GM08714 (cell line): ENCODE results near the gene GPR15.

Experiments used
- H3K4me3 ChIP-seq: fragments of 200-500 bp; sonication (Bioruptor generic); 2 replicates; pipeline ENCODE4 v1.5.1; 2014; ENCODE audit warnings: mild to moderate bottlenecking, low read length, inconsistent platforms
- ZNF274 ChIP-seq: IDR thresholded peaks from 2 replicates; pipeline ENCODE4 v1.6.1; 2012; ENCODE audit warnings: mild to moderate bottlenecking, low read depth, low read length

Gene GPR15

DNA sequence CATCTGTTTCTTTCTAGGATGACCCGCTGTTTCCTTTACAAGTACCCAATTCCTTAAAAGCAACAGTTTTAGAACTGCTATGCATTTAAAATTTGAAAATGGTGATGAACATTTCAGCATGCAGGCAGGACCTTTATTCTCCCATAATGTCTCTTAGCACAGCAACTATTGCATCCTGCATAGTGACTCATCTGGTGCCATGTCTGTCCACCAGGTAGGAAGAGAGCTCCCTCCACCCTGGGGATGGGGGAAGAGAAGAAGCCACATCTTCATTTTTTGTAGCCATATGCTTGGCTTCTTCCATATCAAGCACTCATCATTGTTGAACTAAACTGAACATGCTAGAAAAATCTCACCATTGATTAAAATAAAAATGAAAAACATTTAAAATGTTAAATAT is 9.9 kb downstream of the GPR15 start:
- H3K4me3 ChIP-seq: no peak overlapping the region
- TF ChIP-seq ZNF274: no peak

DNA sequence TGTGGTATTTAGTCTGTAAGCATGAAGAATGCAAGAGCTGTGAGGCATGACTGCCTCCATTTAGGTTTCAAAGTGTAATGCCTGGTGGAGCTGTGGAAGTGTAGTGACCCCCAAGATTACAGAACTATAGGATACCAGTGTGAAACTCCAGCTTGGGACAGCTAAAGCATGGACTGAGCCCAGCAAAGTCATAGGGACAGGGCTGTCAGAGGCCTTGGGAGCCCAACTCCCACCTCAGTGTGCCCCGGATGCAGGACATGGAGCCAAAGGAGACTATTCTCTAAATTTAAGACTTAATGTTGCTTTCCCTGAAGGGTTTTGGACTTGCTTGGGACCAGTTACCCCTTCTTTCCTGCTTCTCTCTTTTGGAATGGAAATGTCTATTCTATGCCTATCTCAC is 10.8 kb downstream of the GPR15 start:
- TF ChIP-seq ZNF274: no peak
- no peak overlapping the region for H3K4me3 ChIP-seq

GRCh38 chr3:98545940-98546339 is 14.2 kb downstream of the GPR15 start:
- peak overlapping the region; percentile 68 for H3K4me3 ChIP-seq
- no peak for TF ChIP-seq ZNF274

GRCh38 chr3:98548544-98548943 is 16.8 kb downstream of the GPR15 start:
- no peak overlapping the region for H3K4me3 ChIP-seq
- no peak for TF ChIP-seq ZNF274

DNA sequence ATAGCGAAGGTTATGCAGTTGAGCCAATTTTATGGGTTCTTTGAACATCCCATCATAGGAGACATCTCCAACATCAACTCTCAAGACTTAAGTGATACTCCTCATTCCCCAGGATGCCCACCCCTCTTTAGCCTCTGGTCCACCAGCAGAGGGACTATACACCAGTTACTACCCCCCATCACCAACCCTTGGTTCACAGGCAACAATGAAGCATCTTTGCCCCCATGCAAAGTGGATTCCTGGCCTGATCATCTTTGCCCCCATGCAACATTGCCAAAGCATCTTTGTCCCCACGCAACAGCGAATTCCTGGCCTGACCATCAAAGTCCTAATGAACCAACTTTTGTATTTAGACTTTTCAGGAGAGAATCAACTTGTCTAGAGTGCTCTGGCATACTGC is 19.1 kb downstream of the GPR15 start:
- peak overlapping the region; percentile 20; the same call in 1 of the 2 replicates for H3K4me3 ChIP-seq
- no peak for TF ChIP-seq ZNF274

DNA sequence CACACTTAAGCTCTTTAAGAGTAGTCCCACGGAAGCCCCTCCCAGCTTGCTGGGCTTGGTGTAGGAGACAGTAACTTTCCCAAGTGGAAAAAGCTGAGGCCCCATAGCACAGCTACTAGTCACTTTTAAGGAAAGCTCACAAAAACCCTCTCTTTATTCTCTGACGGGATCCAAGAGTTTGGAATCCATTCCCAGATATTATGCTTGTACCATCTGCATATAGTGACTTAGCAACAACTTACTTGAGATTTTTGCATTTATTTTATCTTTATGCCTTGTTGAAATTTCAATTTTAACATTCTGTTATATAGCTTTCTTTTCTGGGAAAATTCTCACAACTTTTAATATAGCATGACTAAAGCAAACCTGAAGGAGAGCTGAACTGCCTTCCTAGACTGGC is 19.5 kb downstream of the GPR15 start:
- H3K4me3 ChIP-seq: no peak overlapping the region; the same call in 1 of the 2 replicates
- no peak for TF ChIP-seq ZNF274

- TF ChIP-seq ZNF274: no peak
- peak overlapping the region; percentile 45; the same call in 1 of the 2 replicates for H3K4me3 ChIP-seq
Observed at GRCh38 chr3:98551754-98552153, 20.0 kb downstream of the GPR15 start.

GRCh38 chr3:98552232-98553020 is 20.6 kb downstream of the GPR15 start:
- peak overlapping the region; percentile 87 for H3K4me3 ChIP-seq
- TF ChIP-seq ZNF274: no peak

DNA sequence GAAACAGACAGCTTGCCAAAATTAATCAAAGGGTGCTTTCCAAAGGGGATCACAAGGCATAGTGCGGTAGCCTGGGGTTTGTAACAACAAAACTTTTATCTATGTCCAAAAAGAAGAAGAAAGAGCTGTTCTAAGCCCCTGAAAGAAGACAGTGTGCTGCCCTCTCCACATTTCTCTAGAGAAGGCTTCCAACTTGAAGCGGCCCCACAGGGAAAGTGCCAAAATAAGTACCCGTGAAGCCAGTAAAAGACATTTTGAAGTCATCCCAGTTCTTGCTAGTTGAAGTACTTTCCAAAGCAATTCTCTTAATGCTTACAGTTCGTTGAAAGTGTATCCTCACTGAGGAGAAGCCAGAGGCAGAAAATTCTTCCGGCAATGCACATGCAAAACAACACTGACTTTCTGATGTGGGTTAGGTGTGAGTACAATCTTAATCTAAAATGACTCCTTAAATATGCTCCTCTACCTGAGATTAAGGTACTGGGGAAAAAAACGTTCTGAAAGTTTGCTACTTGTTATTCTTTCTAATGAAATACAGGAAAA is 21.3 kb downstream of the GPR15 start:
- no peak for TF ChIP-seq ZNF274
- peak overlapping the region; percentile 87 for H3K4me3 ChIP-seq

GRCh38 chr3:98553753-98554152 is 22.0 kb downstream of the GPR15 start:
- peak overlapping the region; percentile 87; the same call in 1 of the 2 replicates for H3K4me3 ChIP-seq
- no peak for TF ChIP-seq ZNF274

- H3K4me3 ChIP-seq: peak overlapping the region; percentile 70; the same call in 1 of the 2 replicates
- TF ChIP-seq ZNF274: no peak
Observed at GRCh38 chr3:98554580-98554979, 22.8 kb downstream of the GPR15 start.

DNA sequence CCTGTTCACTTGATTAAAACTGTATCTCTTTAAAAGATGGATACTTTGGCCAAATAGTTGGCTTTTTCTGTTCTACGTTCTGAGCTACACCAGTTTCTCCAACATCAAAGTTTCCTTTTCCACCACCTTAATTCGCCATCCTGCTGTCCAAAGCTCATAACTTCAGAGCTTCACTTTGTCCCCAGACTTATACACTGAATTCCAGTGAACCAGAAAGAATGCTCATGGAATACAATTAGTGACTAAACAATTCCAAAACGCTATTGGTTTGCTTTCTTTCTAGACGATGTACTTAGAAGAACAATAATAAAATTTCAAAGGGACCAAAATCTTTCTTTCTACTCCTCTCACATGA is 23.2 kb downstream of the GPR15 start:
- no peak for TF ChIP-seq ZNF274
- H3K4me3 ChIP-seq: peak overlapping the region; percentile 70

DNA sequence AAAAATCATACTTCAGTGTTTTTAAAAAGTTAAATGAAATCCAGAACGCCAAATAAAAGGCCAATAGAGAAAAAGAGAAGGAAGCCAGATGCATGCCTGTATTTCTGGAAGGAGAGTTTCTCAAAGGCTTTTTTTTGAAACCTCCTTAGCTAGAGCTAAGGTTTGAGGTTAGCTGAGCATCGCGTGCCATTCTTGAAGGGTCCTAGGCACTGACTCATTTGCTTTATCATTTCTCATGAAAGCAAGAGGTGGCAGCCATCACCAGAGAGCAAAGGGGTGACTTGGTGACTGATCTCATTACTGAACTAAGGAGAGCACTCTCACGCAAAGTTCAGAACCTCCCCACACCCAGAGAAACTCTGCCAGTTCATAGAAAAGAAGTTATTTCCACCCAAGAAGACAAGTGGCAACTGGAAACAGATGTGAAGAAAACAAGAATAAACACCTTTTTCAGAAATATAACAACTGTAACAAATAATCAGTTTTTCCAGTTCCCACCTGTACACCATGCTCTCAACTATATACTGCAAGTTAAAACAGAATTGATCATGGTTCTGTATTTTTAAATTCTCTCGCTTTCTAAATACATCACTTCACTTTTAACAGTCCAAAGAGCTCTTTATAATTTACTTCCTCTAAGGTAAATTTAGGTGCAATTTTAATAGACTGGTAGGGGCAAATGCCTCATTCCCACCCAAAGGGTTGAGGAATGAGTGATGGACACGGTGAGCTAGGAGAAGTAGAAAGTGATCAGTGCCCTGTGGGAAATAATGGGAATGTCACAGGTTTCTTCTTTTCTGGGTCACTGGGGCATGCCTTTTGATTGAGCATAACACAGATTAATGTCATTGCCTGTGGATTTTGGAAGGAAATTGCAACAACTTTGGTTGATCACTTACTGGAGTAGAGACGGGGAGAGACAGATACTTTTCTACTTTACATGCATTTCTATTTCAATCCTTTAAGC is 24.7 kb downstream of the GPR15 start:
- peak overlapping the region; percentile 70 for H3K4me3 ChIP-seq
- no peak for TF ChIP-seq ZNF274

GRCh38 chr3:98557324-98558010 is 25.7 kb downstream of the GPR15 start:
- H3K4me3 ChIP-seq: peak overlapping the region; percentile 70; the same call in 1 of the 2 replicates
- no peak for TF ChIP-seq ZNF274
